GM21529 (cell line): Measurements from ENCODE around the gene PHF8.

Experiments
- ATAC-seq: cut with Tn5 transposase; IDR thresholded peaks from one replicate; pipeline ENCODE4 v1.9.1; 2021; ENCODE audit not compliant: unreplicated experiment

The PHF8 gene

DNA sequence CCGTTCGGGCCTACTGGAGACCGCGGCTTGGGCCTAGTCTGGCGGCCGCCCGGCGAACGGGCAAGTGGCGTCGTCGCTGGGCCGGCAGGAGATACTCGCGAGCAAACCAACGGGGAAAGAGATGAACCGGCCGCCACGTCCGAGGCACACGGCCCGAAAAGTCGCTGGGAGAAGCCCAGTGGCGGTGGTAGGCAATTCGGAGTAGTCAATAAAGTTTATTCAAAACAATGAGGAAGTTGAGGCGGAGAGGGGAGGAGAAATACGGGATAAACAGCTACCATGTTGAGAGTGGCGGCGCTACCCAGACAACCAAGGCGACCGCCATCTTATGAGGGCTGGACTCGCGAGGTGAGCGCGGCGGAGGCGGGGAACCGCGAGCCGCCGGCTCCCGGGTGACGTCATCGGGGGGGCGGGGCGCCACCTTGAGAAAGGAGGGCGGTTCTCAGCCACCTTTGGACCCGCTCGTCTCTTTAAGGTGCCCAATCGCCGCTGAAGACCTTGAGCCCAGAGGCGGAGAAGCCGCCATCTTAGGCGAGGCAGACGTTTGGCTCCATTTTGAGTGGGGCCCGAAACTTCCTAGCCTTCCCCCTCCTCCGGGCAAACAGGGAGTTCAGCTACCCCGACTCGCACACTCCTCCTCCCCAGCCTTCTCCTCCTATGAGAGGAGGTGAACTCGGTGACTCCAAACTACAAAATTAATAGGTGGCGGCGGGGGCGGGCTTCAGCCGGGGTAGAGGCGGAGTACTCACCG lies at the start of gene PHF8:
Gene PHF8 (minus strand): TSS at position 348 of the 751 bp plus-strand sequence. CDS start 1,745 bp downstream, outside the sequence.
- peak; percentile 81 for ATAC-seq

DNA sequence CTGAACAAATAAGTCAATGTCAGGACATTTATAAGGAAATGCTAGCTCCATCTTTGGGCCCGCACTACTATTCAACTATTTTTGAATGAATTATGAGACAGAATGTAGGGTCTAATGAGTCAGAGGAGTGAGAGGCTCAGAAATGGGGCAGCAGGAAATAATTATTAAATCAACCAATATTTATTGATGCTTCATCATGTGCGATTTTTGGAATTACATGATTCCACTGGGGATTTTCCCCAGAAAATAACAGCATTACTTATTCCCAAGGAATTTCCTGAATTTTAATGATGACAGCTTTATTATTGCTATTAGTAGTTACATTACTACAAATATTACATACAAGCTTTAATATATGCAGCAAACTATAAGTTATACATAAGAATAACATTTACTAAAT lies 49.3 kb upstream of the PHF8 start:
- no peak for ATAC-seq

DNA sequence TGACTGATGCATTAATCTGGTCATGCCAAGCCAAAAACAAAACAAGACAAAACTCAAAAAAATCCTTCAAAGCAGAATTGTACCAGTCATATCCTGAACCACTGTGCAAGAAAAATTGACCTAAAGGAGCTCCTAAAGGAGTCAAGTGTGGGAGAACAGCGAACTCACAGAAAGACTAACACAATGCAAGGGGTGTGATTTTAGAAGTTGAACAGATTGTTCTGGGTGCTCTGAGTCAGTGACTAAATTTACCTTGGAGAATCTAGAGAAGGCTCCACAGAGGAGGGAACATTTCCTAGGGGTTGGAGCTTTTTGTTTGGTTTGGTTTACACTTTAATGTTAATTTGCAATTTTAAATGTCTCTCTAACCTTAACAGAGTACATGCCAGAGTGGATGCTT lies 48.9 kb upstream of the PHF8 start:
- no peak for ATAC-seq

DNA sequence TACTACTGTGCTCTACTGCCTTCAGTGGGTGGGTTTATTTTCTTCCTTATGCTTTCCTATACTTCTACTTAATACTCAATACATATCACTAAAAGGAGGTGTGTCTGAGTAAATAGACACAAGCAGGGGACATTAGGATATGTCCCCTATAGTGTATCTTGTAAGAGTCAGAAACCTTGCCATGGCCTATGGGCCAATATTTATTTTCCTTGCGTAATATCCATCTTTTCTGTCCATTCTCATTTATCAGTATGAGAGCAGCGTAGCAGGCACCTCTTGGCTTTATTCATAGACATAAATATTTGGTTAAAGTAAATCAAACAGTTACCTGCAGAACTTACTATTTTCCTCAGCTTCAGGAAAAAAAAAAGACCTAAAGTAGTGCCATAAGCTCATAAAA lies 46.6 kb upstream of the PHF8 start:
- no peak for ATAC-seq

DNA sequence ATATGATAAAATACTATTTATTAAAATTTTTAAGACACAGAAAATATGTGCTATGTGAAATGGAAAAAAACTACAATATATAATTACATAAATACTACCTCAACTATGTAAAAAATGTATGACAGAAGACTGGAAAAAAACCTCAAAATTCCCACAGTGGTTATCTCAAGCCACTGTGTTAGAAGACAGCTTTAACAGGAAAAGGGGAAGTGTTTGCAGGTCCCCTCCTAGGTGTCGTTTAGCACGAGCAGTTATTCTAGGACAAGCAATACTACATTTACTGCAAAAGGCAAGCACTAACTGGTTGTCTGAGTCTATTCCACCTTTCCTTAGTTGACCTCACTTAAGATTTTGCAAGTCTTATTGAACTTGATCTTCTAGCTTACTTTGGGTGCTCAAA lies 44.9 kb upstream of the PHF8 start:
- no peak for ATAC-seq

DNA sequence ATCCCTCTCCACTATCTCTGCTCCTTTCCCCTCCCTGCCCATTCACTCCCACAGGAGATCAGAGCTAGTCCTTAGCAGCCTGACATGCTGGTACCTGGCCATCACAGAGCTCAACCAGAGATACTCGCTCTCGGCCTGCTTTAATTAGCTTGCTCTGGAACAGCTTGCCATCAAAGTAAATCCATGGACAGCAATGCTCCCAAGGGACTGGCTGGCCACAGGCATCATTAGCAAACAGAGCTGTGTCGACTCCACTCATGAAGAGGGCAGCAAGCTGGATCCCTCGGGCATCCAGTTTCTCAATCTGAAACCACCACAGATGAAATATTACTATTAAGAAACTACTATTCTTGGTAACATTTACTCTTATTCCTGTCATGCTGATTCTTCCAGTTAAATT lies 43.4 kb upstream of the PHF8 start:
- no peak for ATAC-seq

DNA sequence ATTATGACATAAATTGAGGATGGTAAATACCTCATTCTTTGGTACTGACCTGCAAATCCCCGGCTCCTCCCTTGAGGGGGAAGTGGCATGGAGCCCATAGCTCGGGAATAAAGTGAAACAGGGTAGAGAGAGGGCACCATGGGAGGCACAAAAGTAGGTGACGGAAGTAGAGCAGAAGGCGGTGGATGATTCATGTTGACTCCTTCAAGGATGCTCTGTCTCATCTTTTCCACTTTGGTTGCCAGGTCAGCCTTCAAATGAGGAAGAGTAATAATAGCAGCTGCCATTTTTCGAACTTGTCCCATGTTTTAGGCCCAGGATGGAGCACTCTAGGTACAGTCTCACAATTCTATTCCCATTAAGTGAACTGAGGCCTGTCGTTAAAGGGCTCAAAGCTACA lies 41.4 kb upstream of the PHF8 start:
- no peak for ATAC-seq

DNA sequence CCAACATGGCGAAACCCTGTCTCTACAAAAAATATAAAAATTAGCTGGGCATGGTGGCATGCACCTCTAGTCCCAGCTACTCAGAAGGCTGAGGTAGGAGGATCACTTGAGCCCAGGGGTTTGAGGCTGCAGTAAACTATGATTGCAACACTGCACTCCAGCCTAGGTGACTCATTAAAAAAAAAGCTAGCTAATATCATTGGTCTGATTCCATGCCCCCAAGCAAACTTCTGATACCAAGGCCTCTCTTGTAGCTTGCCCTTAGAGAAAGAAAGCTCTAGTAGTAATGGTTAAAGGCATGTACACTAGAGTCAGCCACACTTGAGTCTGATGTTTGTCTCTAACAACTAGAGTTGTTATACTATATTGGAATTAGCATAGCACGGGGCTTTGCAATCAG lies 32.6 kb upstream of the PHF8 start:
- ATAC-seq = no peak

DNA sequence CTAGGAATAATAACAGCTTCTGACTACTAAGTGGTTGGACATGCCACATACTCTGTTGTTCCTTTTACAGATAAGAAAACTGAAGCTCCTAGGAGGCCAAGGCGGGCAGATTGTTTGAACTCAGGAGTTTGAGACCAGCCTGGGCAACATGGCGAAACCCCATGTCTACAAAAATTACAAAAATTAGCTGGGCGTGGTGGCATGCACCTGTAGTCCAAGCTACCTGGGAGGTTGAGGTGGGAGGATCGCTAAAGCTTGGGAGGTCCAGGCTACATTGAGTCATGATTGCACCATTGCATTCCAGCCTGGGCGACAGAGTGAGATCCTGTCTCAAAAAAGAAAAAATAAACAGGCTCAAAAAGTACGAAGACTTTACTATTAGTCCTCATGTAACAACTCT lies 30.6 kb upstream of the PHF8 start:
- no peak for ATAC-seq

DNA sequence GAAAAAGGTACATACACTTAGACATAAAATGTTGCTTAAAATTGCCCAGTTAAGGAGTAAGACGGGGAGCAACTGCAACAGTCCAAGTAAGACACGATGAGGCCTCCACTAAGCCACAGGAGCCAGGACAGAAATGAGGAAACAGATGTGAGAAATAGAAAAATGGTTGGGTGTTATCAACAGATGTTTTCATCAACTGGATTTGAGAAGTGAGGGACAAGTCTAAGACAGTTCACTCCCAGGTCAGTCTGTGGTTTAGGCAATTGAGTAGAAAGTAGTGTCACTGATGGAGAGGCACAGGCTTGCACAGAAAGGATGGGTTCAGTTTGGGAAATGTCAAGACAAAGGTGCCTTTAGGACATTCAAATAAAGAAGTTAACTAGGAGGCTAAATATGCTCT lies 23.5 kb upstream of the PHF8 start:
- ATAC-seq = no peak

DNA sequence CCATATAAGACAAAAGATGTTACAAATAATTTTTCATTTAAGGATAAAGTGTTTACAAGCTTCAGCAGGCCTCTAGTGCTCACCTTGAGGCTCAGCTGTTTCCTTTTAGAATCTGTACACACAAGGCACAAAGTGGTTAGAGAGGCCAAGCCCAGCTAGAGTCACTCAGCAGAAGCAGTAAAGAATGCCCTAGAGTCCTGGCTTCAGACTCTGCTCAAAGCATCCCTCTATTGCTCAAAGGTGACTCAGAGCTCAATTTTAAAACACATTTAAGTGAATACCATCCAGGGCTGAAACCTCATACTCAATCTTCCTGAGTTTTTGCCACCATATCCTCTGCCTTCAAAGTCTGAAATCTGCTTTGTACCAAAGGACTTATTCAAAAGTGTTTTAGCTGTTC lies 22.6 kb upstream of the PHF8 start:
- no peak for ATAC-seq

DNA sequence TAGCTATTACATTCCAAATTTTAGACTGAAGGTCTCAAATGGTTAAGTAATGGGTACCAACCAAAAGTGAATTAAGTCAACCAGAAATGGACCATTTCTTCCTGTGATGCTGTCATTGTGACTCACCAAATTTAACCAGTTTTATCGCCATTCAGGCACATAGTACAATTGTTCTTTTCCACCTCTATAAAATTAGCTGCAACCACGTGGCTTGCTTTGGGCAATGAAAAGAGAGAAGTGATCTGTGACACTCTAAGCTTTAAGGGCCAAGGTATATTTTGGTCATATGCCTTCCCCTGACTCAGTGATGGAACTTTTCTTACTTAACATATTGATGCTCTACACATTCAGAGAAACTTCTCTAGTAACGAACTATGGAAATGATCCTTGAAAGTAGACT lies 20.3 kb upstream of the PHF8 start:
- no peak for ATAC-seq

DNA sequence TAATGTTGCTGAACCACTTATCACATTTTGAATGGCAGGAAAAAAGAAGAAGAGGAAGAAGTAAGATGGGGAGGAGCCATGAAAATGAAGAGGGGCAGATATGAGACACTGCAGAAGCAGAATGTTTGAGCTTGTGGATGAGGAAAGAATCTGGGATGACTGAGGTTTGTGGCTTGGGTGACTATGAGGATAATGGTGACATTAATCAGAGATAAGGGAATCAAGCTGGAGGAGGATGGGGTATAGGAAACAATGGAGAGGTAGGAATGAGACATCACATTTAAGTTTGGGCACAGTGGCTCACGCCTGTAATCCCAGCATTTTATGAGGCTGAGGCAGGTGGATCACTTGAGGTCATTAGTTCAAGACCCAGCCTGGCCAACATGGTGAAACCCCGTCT lies 19.1 kb upstream of the PHF8 start:
- no peak for ATAC-seq

DNA sequence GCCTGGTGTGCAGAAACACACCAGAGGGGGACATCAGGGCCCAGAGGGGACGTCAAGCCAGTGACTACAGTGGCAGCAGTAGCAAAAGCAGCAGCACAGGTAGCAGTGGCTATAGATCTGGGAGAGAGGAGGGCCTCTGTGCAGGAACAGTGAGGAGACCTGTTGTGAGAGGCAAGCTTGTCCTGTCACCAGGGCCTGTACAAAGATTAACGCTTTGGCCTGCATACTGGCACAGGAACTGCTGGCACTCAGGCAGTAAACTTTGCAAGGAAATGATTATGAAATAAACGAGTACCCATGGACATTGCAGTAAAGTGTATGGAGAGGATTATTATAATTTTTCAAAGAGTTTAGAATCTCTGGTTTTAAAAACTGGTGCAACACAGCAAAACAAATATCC lies 5.5 kb upstream of the PHF8 start:
- no peak for ATAC-seq

DNA sequence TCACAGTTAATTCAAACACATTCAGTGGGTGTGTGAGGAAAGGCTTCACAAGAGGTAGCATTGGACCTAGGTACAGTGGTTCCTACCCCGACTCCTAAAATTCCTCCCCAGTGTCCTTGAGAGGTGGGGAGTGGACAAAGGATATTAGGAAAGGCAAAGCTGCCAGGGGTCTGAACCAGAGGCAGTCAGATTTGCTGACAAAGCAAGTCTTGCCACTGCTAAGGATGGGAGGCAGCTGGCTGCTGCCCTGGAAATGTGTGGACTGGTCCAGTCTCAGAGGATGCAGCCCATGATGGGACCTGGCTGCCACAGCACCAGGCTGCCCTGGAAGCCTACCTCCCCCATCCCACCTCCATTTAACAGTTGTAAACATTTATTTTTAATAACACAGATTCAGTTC lies 4.1 kb upstream of the PHF8 start:
- no peak for ATAC-seq

DNA sequence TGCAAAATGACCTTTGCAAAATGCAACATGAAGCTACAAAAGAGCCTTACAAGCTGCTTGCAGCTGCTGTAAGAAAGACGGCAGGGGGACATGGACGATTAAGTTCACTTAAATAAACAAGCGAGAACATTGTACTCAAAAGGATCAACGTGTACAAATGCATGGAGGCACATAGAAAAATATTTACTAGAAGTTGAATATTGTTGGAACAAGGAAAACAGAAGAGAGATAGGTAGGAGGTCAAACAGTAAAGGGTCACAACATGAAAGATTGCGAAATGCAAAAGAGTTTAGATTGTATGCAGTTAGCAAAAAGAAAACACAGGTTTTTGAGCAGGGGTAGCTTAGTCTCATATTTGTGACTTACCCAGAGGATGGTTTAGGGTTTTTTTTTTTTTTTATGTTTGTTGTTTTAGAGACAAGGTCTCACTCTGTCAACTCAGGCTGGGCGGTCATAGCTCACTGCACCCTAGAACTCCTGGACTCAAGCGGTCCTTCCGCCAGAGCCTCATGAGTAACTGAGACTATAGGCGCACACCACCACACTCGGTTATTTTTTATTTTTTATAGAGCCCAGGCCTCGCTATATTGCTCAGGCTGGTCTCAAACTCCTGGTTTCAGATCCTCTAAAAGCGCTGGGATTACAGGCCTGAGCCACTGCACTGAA lies 1.4 kb upstream of the PHF8 start:
- ATAC-seq = no peak

DNA sequence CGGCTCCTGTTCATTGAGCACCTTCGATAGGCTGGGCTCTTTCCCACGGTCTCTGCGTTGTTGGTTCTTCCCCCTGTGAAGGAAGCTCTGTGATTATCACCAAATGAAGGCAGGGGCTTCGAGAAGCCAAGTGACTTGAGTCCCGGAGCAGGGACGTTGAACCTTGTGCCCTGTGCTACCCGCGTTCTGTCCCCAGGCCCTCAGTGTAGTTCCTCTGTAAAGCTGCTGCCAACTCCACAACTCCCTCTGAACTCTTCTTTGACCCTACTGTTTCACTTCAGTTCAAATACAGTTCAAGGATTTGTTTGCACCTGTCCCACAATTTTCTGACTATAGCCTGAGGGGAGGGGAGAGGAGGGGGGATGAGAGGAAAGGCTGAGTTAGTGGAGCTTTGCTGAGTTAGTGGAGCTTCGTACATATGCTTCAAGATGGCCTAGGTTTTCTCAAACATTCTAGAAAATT lies 635 bp upstream of the PHF8 start:
- no peak for ATAC-seq

DNA sequence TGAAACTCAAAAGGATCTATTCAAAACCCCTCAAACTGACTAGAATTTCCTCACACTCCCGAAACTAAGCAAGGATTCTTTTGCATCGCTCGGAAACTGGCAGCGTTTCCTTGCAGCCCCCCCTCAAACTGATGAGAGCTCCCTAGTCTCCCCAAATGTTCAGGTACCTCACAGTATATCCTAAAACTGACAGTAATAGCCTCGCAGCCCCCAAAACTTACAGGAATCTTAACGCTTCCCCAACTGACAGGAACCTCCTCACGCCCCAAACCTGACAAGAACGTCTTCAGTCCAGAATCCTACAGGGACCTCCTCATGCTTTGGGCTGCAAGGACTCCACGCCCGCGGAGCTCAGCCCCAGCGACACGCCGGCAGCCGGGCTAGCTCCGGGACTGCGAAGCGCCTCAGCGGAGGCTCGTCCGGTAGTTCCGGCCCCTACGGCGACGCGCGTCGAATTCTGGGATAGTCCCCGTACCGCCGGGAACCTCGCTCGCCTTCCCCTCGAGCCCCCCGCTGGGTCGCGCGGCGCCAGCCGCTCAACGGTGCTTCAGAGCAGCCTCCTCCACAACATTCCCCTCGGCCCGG lies 640 bp downstream of the PHF8 start:
- peak; percentile 24 for ATAC-seq

DNA sequence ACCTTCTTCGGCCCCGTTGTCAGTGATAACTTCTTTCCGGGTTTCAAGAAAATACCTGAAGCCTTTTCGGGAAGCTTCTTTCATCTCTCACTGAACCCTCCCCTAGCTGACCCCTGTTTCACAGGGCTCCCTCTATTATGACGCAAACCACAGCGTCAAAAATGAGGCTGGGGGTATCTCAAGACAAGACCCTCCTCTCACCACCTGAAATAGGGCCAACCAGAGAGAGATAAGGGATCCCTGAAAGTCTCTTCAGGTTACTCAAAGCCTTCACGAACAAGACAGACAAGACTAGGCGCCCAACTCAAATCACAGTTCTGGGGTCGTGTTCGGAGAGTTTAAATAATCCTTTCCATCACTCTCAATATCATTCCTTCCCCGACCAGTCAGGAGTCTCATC lies 1.2 kb downstream of the PHF8 start:
- ATAC-seq = no peak

DNA sequence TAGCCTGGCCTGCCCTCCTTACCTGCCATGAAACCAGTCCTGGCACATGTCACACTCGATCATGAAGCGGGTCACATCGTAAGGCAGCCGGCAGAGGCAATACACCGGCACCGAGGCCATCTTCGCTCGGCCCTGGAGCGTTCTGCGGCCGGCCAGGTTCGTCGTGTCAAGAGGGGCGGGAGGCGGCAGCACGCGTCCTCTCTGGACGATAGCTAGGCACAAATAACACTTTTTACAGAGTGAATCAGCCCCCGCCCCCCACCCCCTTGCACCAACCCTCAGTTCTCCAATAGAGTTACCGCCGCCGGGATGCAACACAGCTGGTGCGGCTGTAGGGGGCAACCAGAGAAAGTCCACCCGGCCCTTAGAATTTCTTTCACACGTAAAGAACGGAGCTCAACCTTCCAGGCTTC lies 1.7 kb downstream of the PHF8 start:
- no peak for ATAC-seq

DNA sequence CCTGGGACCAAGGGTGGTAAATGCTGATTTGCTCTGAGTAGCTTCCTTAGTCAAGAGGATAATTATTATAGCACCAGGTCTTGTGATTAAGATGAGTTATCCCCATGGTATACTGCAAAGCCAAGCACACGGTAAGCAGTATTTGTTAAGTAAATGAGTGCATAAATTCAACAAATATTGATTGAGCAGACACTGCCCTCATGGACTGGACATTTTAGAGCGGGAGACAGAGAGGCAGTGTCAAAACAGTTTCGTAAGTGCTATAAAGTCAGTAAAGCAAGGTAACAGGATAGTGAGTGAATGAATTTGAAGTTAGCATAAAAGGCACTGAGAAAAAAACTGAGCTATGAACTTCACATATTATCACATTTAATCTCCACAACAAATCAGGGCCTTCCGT lies 13.9 kb downstream of the PHF8 start:
- ATAC-seq = no peak

DNA sequence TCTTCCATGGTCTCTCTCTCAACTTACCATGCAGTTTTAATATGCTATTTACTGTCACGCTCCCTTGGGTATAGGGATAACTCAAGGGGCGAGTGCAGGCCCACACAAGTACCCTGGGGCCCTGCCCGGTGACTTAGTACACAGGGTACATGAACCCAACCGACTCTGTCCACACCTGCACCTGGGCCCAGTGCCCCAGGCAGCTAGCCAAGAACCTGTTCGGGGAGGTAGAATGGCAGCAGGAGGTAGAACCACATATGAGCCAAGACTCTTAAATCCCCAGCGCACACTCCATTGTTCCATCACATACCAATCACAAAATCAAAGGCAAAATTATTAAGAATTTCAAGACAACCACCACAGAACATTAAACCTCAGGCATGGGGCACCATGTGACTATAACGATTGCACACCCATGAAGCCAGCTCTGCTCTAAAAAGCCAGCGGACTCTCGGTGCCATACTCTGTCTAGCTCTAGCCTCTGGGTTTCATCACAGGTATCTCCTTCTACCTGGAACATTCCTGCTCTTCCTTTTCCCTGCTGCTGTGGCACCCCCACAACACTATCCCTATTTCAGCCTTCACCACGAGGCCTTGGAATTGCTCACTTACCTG lies 14.6 kb downstream of the PHF8 start:
- no peak for ATAC-seq
